Measurements from ENCODE around the gene GOPC. TPM values are rescaled to one million over a fixed set of nuclear protein-coding genes. Genes with fewer than 3 reads are reported as not detected.

Gene GOPC
- total RNA-seq, 1 donor from 2014 or later = 35.1 TPM

- Mint-ChIP-seq H3K27me3 (ENCODE audit: low read depth) (no peaks in the 10 kb centered on the region), H3K9me3 (ENCODE audit: low read depth) (no peaks in the 10 kb centered on the region), H3K36me3 (ENCODE audit: low read depth) (peaks cover 25% of the 10 kb centered on the region), H3K4me3 (ENCODE audit: unreplicated experiment) (peak overlapping the region; percentile 41), H3K4me1 (ENCODE audit: low read depth) (peaks cover 41% of the 10 kb centered on the region), H3K27ac (ENCODE audit: unreplicated experiment) (peak overlapping the region; percentile 65)
- TF ChIP-seq CTCF (IDR thresholded peaks at IDR 0.05) = no peak
- no peak for DNase-seq (ENCODE audit: low spot score)
Measured at GRCh38 chr6:117548797-117549301, 53.5 kb downstream of the GOPC start.

- Mint-ChIP-seq H3K27ac (ENCODE audit: unreplicated experiment) (peak overlapping the region; percentile 65), H3K36me3 (ENCODE audit: low read depth) (peaks cover 29% of the 10 kb centered on the region), H3K4me3 (ENCODE audit: unreplicated experiment) (no peak overlapping the region), H3K27me3 (ENCODE audit: low read depth) (no peaks in the 10 kb centered on the region), H3K4me1 (ENCODE audit: low read depth) (peaks cover 41% of the 10 kb centered on the region), H3K9me3 (ENCODE audit: low read depth) (no peaks in the 10 kb centered on the region)
- TF ChIP-seq CTCF (IDR thresholded peaks at IDR 0.05) = no peak
- peak; percentile 93 for DNase-seq (ENCODE audit: low spot score)
Measured at GRCh38 chr6:117547688-117548621, 54.4 kb downstream of the GOPC start.

GRCh38 chr6:117546674-117547073 is 55.6 kb downstream of the GOPC start:
- H3K9me3 Mint-ChIP-seq (ENCODE audit: low read depth) = no peaks in the 10 kb centered on the region
- H3K27ac Mint-ChIP-seq (ENCODE audit: unreplicated experiment) = peak overlapping the region; percentile 11
- peaks cover 41% of the 10 kb centered on the region for H3K4me1 Mint-ChIP-seq (ENCODE audit: low read depth)
- TF ChIP-seq CTCF (IDR thresholded peaks at IDR 0.05) = no peak
- DNase-seq (ENCODE audit: low spot score) = no peak
- H3K36me3 Mint-ChIP-seq (ENCODE audit: low read depth) = peaks cover 33% of the 10 kb centered on the region
- H3K4me3 Mint-ChIP-seq (ENCODE audit: unreplicated experiment) = no peak overlapping the region
- H3K27me3 Mint-ChIP-seq (ENCODE audit: low read depth) = no peaks in the 10 kb centered on the region

DNA sequence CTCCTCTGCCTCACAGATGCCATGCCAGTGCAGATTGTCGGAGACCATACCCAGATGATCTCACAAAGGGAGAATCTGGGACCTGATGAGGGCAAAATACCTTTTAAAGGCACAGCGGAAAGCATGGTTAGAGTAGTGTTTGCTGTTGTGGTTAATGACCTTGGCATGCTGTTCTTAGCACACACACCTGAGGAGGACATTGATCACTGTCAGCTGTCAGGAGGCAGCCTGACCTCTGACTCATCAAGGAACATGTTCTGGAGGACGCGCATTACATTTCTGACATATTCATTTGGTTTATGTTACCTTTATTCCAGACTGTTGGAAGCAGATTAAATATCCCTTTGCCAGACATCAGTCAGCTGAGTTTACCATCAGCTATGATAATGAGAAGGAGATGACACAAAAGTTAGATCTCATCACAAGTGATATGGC is 57.1 kb downstream of the GOPC start:
- no peak for DNase-seq (ENCODE audit: low spot score)
- H3K4me3 Mint-ChIP-seq (ENCODE audit: unreplicated experiment) = no peak overlapping the region
- H3K4me1 Mint-ChIP-seq (ENCODE audit: low read depth) = peaks cover 37% of the 10 kb centered on the region
- H3K27me3 Mint-ChIP-seq (ENCODE audit: low read depth) = no peaks in the 10 kb centered on the region
- H3K27ac Mint-ChIP-seq (ENCODE audit: unreplicated experiment) = peak overlapping the region; percentile 37
- H3K9me3 Mint-ChIP-seq (ENCODE audit: low read depth) = no peaks in the 10 kb centered on the region
- TF ChIP-seq CTCF (IDR thresholded peaks at IDR 0.05) = no peak
- peaks cover 38% of the 10 kb centered on the region for H3K36me3 Mint-ChIP-seq (ENCODE audit: low read depth)

DNA sequence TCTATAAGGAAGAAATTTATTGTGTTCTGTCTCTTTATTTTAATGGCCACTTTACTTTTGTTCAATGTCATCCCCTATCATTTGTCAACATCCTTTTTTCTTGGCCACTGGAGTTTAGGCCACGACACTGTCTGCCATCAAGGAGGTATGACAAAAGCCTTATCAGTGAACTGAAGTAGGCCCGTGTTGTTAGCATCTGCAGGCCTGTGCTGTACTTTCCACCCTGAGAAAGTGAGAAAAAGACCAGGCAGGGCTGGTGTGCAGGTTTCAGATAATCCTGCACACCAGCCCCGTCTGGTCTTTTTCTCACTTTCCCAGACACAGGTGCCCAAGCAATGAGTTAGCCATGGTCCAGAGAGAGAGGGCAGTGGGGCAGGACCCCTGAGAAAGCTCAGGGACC is 57.6 kb downstream of the GOPC start:
- Mint-ChIP-seq H3K4me3 (ENCODE audit: unreplicated experiment) (no peak overlapping the region), H3K36me3 (ENCODE audit: low read depth) (peaks cover 41% of the 10 kb centered on the region)
- DNase-seq (ENCODE audit: low spot score) = no peak

More for the DNA sequence above, 57.6 kb downstream of the GOPC start:
- Mint-ChIP-seq H3K27ac (ENCODE audit: unreplicated experiment) (peak overlapping the region; percentile 37), H3K27me3 (ENCODE audit: low read depth) (no peaks in the 10 kb centered on the region), H3K9me3 (ENCODE audit: low read depth) (no peaks in the 10 kb centered on the region), H3K4me1 (ENCODE audit: low read depth) (peaks cover 32% of the 10 kb centered on the region)
- no peak for TF ChIP-seq CTCF (IDR thresholded peaks at IDR 0.05)

Data from chondrocyte (in vitro differentiated cells).